Fibroblast of lung (primary cell): ENCODE results near the gene HACD2.

Source experiments
- CTCF ChIP-seq, 2 donors: IDR thresholded peaks in 1 of 2; conservative IDR thresholded peaks in 1 of 2; 1 replicate in 1 of 2; 2 replicates in 1 of 2; pipeline ENCODE4 v1.5.1; 2011 to 2012; ENCODE audit warnings: low read length in 2 of 2, control low read depth in 1 of 2, inconsistent platforms in 1 of 2, low read depth in 1 of 2, mild to moderate bottlenecking in 1 of 2
- EZH2 ChIP-seq: IDR thresholded peaks from 2 replicates; pipeline ENCODE4 v1.5.1; 2012; ENCODE audit warnings: low read length, control low read depth, mild to moderate bottlenecking; ENCODE audit errors: missing control alignments

- TF ChIP-seq CTCF (conservative IDR thresholded peaks at IDR 0.05 in 1 of 2, IDR thresholded peaks at IDR 0.05 in 1 of 2; ENCODE audit: low read depth in 1 of 2, low read length in 2 of 2) (no peak), EZH2 (no peak)
Observed at GRCh38 chr3:123576122-123576521, 8.7 kb downstream of the HACD2 start.
